Stomach (tissue), 9 donors: ENCODE data around the gene STAT6. TPM values are rescaled to one million over a fixed set of nuclear protein-coding genes. Genes with fewer than 3 reads are reported as not detected.
"Not testable (repeated sequence)": the region's sequence is repeated elsewhere in the genome, so short reads cannot be mapped to it uniquely, and the experiment has no call there.

Experiments used
- DNase-seq, 2 donors: peaks; one replicate each; pipeline versions ENCODE4 v3.0.0 to v3.0.0-alpha.2; 2013 to 2019
- H3K27ac ChIP-seq, 5 donors: fragments of 200-600 bp in 4 of 5; sonication (generic) in 4 of 5; one replicate each; pipeline ENCODE4 v1.5.1; 2013 to 2019; ENCODE audit warnings: mild to moderate bottlenecking in 1 of 5, moderate library complexity in 1 of 5
- H3K27me3 ChIP-seq, 3 donors: fragments of 200-600 bp; sonication (generic); one replicate each; pipeline ENCODE4 v1.5.1; 2017 to 2019; ENCODE audit warnings: mixed run types in 1 of 3
- H3K36me3 ChIP-seq, 4 donors: fragments of 200-600 bp; sonication (generic); 1 replicate in 3 of 4; 2 replicates in 1 of 4; pipeline ENCODE4 v1.5.1; 2016 to 2019
- H3K4me1 ChIP-seq, 4 donors: fragments of 200-600 bp; sonication (generic); one replicate each; pipeline ENCODE4 v1.5.1; 2016 to 2019
- H3K4me3 ChIP-seq, 4 donors: fragments of 200-600 bp; sonication (generic) in 3 of 4; one replicate each; pipeline ENCODE4 v1.5.1; 2016 to 2019; ENCODE audit warnings: mild to moderate bottlenecking in 1 of 4
- H3K9me3 ChIP-seq, 4 donors: fragments of 200-600 bp; sonication (generic); one replicate each; pipeline ENCODE4 v1.5.1; 2016 to 2019
- CTCF ChIP-seq, 7 experiments: fragments of 450-650 bp in 4 of 7; fragments of 200-600 bp in 3 of 7; sonication (generic) in 3 of 7; IDR thresholded peaks; one replicate each; pipeline ENCODE4 v1.5.1; 2016 to 2019; ENCODE audit warnings: antibody characterized with exemption in 7 of 7, control low read depth in 2 of 7, mild to moderate bottlenecking in 1 of 7
- EP300 ChIP-seq: sonication (generic); formaldehyde crosslinking; IDR thresholded peaks from one replicate; pipeline ENCODE4 v1.6.1; 2017; ENCODE audit warnings: antibody characterized with exemption
- POLR2A ChIP-seq, 4 donors: fragments of 450-650 bp; IDR thresholded peaks; one replicate each; pipeline ENCODE4 v1.6.1; 2016; ENCODE audit warnings: antibody characterized with exemption in 4 of 4, control low read depth in 2 of 4, mild to moderate bottlenecking in 1 of 4, moderate library complexity in 1 of 4
- POLR2AphosphoS5 ChIP-seq, 3 donors: sonication (generic); formaldehyde crosslinking; IDR thresholded peaks; one replicate each; pipeline ENCODE4 v1.6.1; 2016; ENCODE audit warnings: antibody characterized with exemption in 3 of 3
- WGBS, 5 donors: extraction: QIAGEN DNeasy Blood & Tissue Kit in 3 of 5; methylation state at CpG; one replicate each; pipeline versions ENCODE4 v1.1.5 to v1.1.7; 2013 to 2018; 5-methylcytosine and 5-hydroxymethylcytosine counted together
- intact Hi-C: fragments of 100-400 bp; cut with DNase I; formaldehyde crosslinking; loops from one replicate; pipeline ENCODE4 v1.15.1; 2023; ENCODE audit warnings: low total_unique reads
- polyA plus RNA-seq, 3 donors: library from polyadenylated mRNA; stranded (reverse); fragments of 200-250 nt; gene quantifications; one replicate each; pipeline ENCODE4 v1.2.3, GENCODE V29; 2013
- total RNA-seq, 5 donors: library from RNA; depleted of rRNA; stranded (reverse); fragments of >200 nt; gene quantifications; one replicate each; pipeline versions ENCODE4 v1.1.0 to v1.2.3, GENCODE V29; 2014 to 2016
- donor health status: healthy with polysubstance abuse.
- donor health status: Bipolar disorder and iron deficiency.
- donor health status: healthy.

Gene STAT6
- total and polyA plus RNA-seq, 8 donors = 81.9 to 477 (median 178) TPM

- H3K9me3 ChIP-seq = no peaks in the 10 kb centered on the region
- whole genome bisulfite sequencing, 5 donors = 57 to 64% (median 62%) methylated on average over 3 of the region's 3 CpGs
- peaks cover 0 to 10% (median 2%) of the 10 kb centered on the region in 4 donors for H3K4me1 ChIP-seq
- intact Hi-C loops = no loop called here
- no peak for DNase-seq
- H3K4me3 ChIP-seq = no peak overlapping the region
- no peak for TF ChIP-seq POLR2A (IDR thresholded peaks at IDR 0.05)
- H3K36me3 ChIP-seq = peaks cover 10 to 37% (median 32%) of the 10 kb centered on the region in 4 donors
- H3K27ac ChIP-seq = peak overlapping the region in 4 of 5 donors; percentile 1 to 57 (median 35)
- no peaks in the 10 kb centered on the region for H3K27me3 ChIP-seq
These were observed 55.3 kb downstream of the STAT6 start for GRCh38 chr12:57055824-57056223.

GRCh38 chr12:57053901-57054300 lies 57.3 kb downstream of the STAT6 start:
- peaks cover 0 to 19% (median 15%) of the 10 kb centered on the region in 4 donors for H3K36me3 ChIP-seq
- H3K27me3 ChIP-seq, intact Hi-C loops, H3K27ac ChIP-seq, H3K4me3 ChIP-seq, H3K9me3 ChIP-seq, DNase-seq: not testable (repeated sequence)
- H3K4me1 ChIP-seq = peaks cover 0 to 16% (median 7%) of the 10 kb centered on the region in 4 donors
- WGBS, 5 donors = 92 to 99% (median 95%) methylated on average over 4 of the region's 4 CpGs

- H3K27ac ChIP-seq, H3K4me3 ChIP-seq, H3K27me3 ChIP-seq, H3K9me3 ChIP-seq, DNase-seq, intact Hi-C loops: not testable (repeated sequence)
- peaks cover 4 to 23% (median 6%) of the 10 kb centered on the region in 4 donors for H3K4me1 ChIP-seq
- 90 to 99% (median 97%) methylated on average over 4 of the region's 4 CpGs for WGBS, 5 donors
- peaks cover 0 to 12% (median 8%) of the 10 kb centered on the region in 4 donors for H3K36me3 ChIP-seq
These were observed 58.0 kb downstream of the STAT6 start for GRCh38 chr12:57053146-57053545.

GRCh38 chr12:57051011-57051410 lies 60.2 kb downstream of the STAT6 start:
- Histone ChIP-seq H3K27ac (no peak overlapping the region), H3K27me3 (no peaks in the 10 kb centered on the region), H3K4me3 (no peak overlapping the region), H3K36me3 (no peaks in the 10 kb centered on the region), H3K9me3 (no peaks in the 10 kb centered on the region), H3K4me1 (peaks cover 4 to 34% (median 7%) of the 10 kb centered on the region in 4 donors)
- intact Hi-C loops = no loop called here
- 86 to 94% (median 90%) methylated on average over 1 of the region's 1 CpG for WGBS, 5 donors
- TF ChIP-seq POLR2AphosphoS5 (IDR thresholded peaks at IDR 0.05) = no peak
- no peak for TF ChIP-seq CTCF (IDR thresholded peaks at IDR 0.05)
- no peak for TF ChIP-seq EP300
- no peak for DNase-seq

- WGBS, 5 donors = 33 to 55% (median 40%) methylated on average over 2 of the region's 2 CpGs
- Histone ChIP-seq H3K36me3 (no peaks in the 10 kb centered on the region), H3K4me1 (peaks cover 0 to 34% (median 5%) of the 10 kb centered on the region in 4 donors), H3K9me3 (no peaks in the 10 kb centered on the region), H3K27me3 (no peaks in the 10 kb centered on the region), H3K27ac (peak within 1 kb of the TSS in 2 of 5 donors; percentile 10 to 25), H3K4me3 (peak within 1 kb of the TSS in 3 of 4 donors; percentile 5 to 22 (median 5))
- DNase-seq = peak; percentile 34 to 58
- intact Hi-C loops = no loop called here
- TF ChIP-seq EP300 = no peak
- peak in 1 of 3 donors; percentile 19 for TF ChIP-seq POLR2AphosphoS5 (IDR thresholded peaks at IDR 0.05)
- TF ChIP-seq POLR2A (IDR thresholded peaks at IDR 0.05) = no peak
These were observed 61.3 kb downstream of the STAT6 start, which contains the start of gene MYO1A for GRCh38 chr12:57049890-57050289. MYO1A (minus strand) TSS chr12:57050129; CDS start chr12:57048323, 1,806 bp downstream.

GRCh38 chr12:57049119-57049446 lies 62.1 kb downstream of the STAT6 start:
- no peak overlapping the region for H3K27ac ChIP-seq
- peaks cover 0 to 34% (median 5%) of the 10 kb centered on the region in 4 donors for H3K4me1 ChIP-seq
- H3K27me3 ChIP-seq = no peaks in the 10 kb centered on the region
- intact Hi-C loops = no loop called here
- peak overlapping the region in 2 of 4 donors; percentile 5 to 22 for H3K4me3 ChIP-seq
- DNase-seq = peak in 1 of 2 donors; percentile 47
- H3K36me3 ChIP-seq = no peaks in the 10 kb centered on the region
- TF ChIP-seq POLR2AphosphoS5 (IDR thresholded peaks at IDR 0.05) (no peak), POLR2A (IDR thresholded peaks at IDR 0.05) (no peak), CTCF (IDR thresholded peaks at IDR 0.05) (no peak), EP300 (no peak)
- WGBS, 5 donors = 52 to 74% (median 63%) methylated on average over 4 of the region's 4 CpGs
- no peaks in the 10 kb centered on the region for H3K9me3 ChIP-seq
